GM12878 (cell line): ENCODE data around the gene TNRC18. TPM values are rescaled to one million over a fixed set of nuclear protein-coding genes. Genes with fewer than 3 reads are reported as not detected.
"Not testable (repeated sequence)": the region's sequence is repeated elsewhere in the genome, so short reads cannot be mapped to it uniquely, and the experiment has no call there.

Source experiments
- ATAC-seq: fragments of 200-7000 bp; cut with Tn5 transposase; 3 replicates; pipeline ENCODE4 v1.9.1; 2020; ENCODE audit warnings: mild to moderate bottlenecking, moderate library complexity
- BruUV-seq: library from RNA; stranded (reverse); fragments of 400-500 nt; replicated peaks from 2 replicates; lab custom pipeline; 2021; lab: Mats Ljungman, UMichigan
- CTCF ChIA-PET: fragments of 300-600 bp; sonication (Branson Sonifier 250); formaldehyde crosslinking; extraction: SDS; loops from one replicate; lab custom pipeline; 2021; ENCODE audit warnings: inconsistent platforms; lab: Yijun Ruan, JAX
- POLR2A ChIA-PET: fragments of 350-600 bp; formaldehyde crosslinking; extraction: SDS; loops from one replicate; lab custom pipeline; 2021; ENCODE audit warnings: inconsistent platforms; lab: Charles Lee
- RAD21 ChIA-PET: fragments of 300-600 bp; sonication (Branson Sonifier 250); formaldehyde crosslinking; loops from one replicate; lab custom pipeline; 2023; ENCODE audit warnings: antibody characterized with exemption; ENCODE audit not compliant: unreplicated experiment; lab: Charles Lee
- SMC1A ChIA-PET: fragments of 300-600 bp; sonication (Branson Sonifier 250); formaldehyde crosslinking; loops from one replicate; lab custom pipeline; 2023; ENCODE audit not compliant: unreplicated experiment, uncharacterized antibody; lab: Charles Lee
- DNase-seq: peaks from one replicate; pipeline ENCODE4 v3.0.0-alpha.2; 2011; ENCODE audit warnings: low read depth, low spot score
- FAIRE-seq: peaks from 3 replicates; lab custom pipeline; 2011; peaks lifted over from hg19 to GRCh38; lab: Jason Lieb, UNC
- H2AFZ ChIP-seq: 2 replicates; pipeline ENCODE4 v1.6.0; 2011; ENCODE audit warnings: low read depth, low read length, control low read depth; ENCODE audit not compliant: control insufficient read depth
- H3K27ac ChIP-seq: 2 replicates; pipeline ENCODE4 v1.5.1; 2011; ENCODE audit warnings: control low read depth; ENCODE audit not compliant: control insufficient read depth, insufficient read depth
- H3K27me3 ChIP-seq, 2 experiments: replicated peaks in 1 of 2; 2 replicates each; pipeline versions ENCODE4 v1.6.0 to v1.6.1; 2011; ENCODE audit warnings: low read length in 1 of 2; ENCODE audit not compliant: control insufficient read depth in 2 of 2, insufficient read depth in 2 of 2
- H3K36me3 ChIP-seq, 2 experiments: 2 replicates each; pipeline ENCODE4 v1.5.1; 2011; ENCODE audit warnings: low read length in 1 of 2; ENCODE audit not compliant: control insufficient read depth in 2 of 2, insufficient read depth in 2 of 2
- H3K4me1 ChIP-seq: 2 replicates; pipeline ENCODE4 v1.6.1; 2011; ENCODE audit warnings: mild to moderate bottlenecking, low read length, moderate library complexity, mixed read lengths; ENCODE audit not compliant: control insufficient read depth, insufficient read depth
- H3K4me2 ChIP-seq: 2 replicates; pipeline ENCODE4 v1.6.0; 2011; ENCODE audit warnings: control low read depth; ENCODE audit not compliant: control insufficient read depth, insufficient read depth
- H3K4me3 ChIP-seq: fragments of 200-600 bp; sonication (generic); 2 replicates; pipeline ENCODE4 v1.5.1; 2016
- H3K79me2 ChIP-seq: 2 replicates; pipeline ENCODE4 v1.6.0; 2011; ENCODE audit warnings: low read length; ENCODE audit not compliant: control insufficient read depth, insufficient read depth
- H3K9ac ChIP-seq: 2 replicates; pipeline ENCODE4 v1.8.0; 2011; ENCODE audit warnings: low read length, control low read depth, mixed read lengths; ENCODE audit not compliant: control insufficient read depth, insufficient read depth
- H3K9me3 ChIP-seq: replicated peaks from 3 replicates; pipeline ENCODE4 v1.5.1; 2011; ENCODE audit warnings: mild to moderate bottlenecking, low read length; ENCODE audit not compliant: control insufficient read depth, insufficient read depth
- H4K20me1 ChIP-seq: 2 replicates; pipeline ENCODE4 v1.6.0; 2011; ENCODE audit not compliant: control insufficient read depth, insufficient read depth
- CBFB ChIP-seq: IDR thresholded peaks from 2 replicates; pipeline ENCODE4 v1.6.1; 2016; ENCODE audit warnings: antibody characterized with exemption, low read depth
- CREM ChIP-seq: IDR thresholded peaks from 2 replicates; pipeline ENCODE4 v1.6.1; 2014; ENCODE audit warnings: antibody characterized with exemption, low read depth
- CTCF ChIP-seq, 3 experiments: IDR thresholded peaks in 2 of 3; conservative IDR thresholded peaks in 1 of 3; 2 replicates each; pipeline ENCODE4 v1.5.1; 2011; ENCODE audit warnings: low read depth in 3 of 3, low read length in 3 of 3, mild to moderate bottlenecking in 3 of 3, control low read depth in 2 of 3, moderate library complexity in 2 of 3, inconsistent platforms in 1 of 3, mixed read lengths in 1 of 3; ENCODE audit not compliant: control insufficient read depth in 2 of 3, insufficient read depth in 1 of 3; ENCODE audit errors: extremely low read depth in 1 of 3
- IKZF1 ChIP-seq: fragments of 450-650 bp; conservative IDR thresholded peaks from 2 replicates; pipeline ENCODE4 v1.6.1; 2017; ENCODE audit warnings: antibody characterized with exemption, mild to moderate bottlenecking
- IRF4 ChIP-seq: IDR thresholded peaks from 2 replicates; pipeline ENCODE4 v1.6.1; 2011; ENCODE audit warnings: low read depth, low read length
- JUNB ChIP-seq: IDR thresholded peaks from 2 replicates; pipeline ENCODE4 v1.6.1; 2016; ENCODE audit warnings: antibody characterized with exemption, mild to moderate bottlenecking
- MEF2B ChIP-seq: fragments of 450-650 bp; IDR thresholded peaks from 2 replicates; pipeline ENCODE4 v1.6.1; 2018; ENCODE audit warnings: mild to moderate bottlenecking, moderate library complexity; ENCODE audit not compliant: partially characterized antibody, poor library complexity, severe bottlenecking
- NBN ChIP-seq: fragments of 450-650 bp; IDR thresholded peaks from 2 replicates; pipeline ENCODE4 v1.6.1; 2016
- POU2F2 ChIP-seq: IDR thresholded peaks from 3 replicates; pipeline ENCODE4 v1.6.1; 2011; ENCODE audit warnings: low read depth, mild to moderate bottlenecking, low read length, borderline replicate concordance
- RAD21 ChIP-seq: IDR thresholded peaks from 2 replicates; pipeline ENCODE4 v1.6.1; 2011; ENCODE audit warnings: mild to moderate bottlenecking, low read depth, low read length, moderate library complexity; ENCODE audit not compliant: insufficient read depth
- RUNX3 ChIP-seq: IDR thresholded peaks from 2 replicates; pipeline ENCODE4 v1.6.1; 2012; ENCODE audit warnings: low read length, inconsistent platforms
- SKIL ChIP-seq: fragments of 450-650 bp; IDR thresholded peaks from 2 replicates; pipeline ENCODE4 v1.6.1; 2017; ENCODE audit warnings: mild to moderate bottlenecking, low read depth, inconsistent platforms; ENCODE audit not compliant: poor library complexity, severe bottlenecking
- SMC3 ChIP-seq: IDR thresholded peaks from 2 replicates; pipeline ENCODE4 v1.6.1; 2011; ENCODE audit warnings: low read length, improper control_type of control experiment, borderline replicate concordance
- YY1 ChIP-seq: IDR thresholded peaks from 2 replicates; pipeline ENCODE4 v1.6.1; 2011; ENCODE audit warnings: low read depth, mild to moderate bottlenecking, low read length
- ZNF384 ChIP-seq: IDR thresholded peaks from 2 replicates; pipeline ENCODE4 v1.6.1; 2012; ENCODE audit warnings: low read depth, mild to moderate bottlenecking, low read length, improper control_type of control experiment, borderline replicate concordance
- WGBS: methylation state at CpG from one replicate; pipeline ENCODE4 v1.1.6; 2016; ENCODE audit warnings: low lambda C conversion rate; ENCODE audit not compliant: insufficient replicate concordance, insufficient coverage; ENCODE audit errors: missing lambda C conversion rate; 5-methylcytosine and 5-hydroxymethylcytosine counted together
- in situ Hi-C: fragments of 300-500 bp; cut with MboI; formaldehyde crosslinking; loops from 9 replicates; pipeline ENCODE4 v1.14.3; 2018; ENCODE audit warnings: mixed read lengths
- intact Hi-C: fragments of 100-400 bp; cut with micrococcal nuclease; formaldehyde crosslinking; loops from one replicate; pipeline ENCODE4 v1.14.2; 2022; ENCODE audit not compliant: unreplicated experiment
- polyA plus RNA-seq, 11 experiments: library from polyadenylated mRNA; depleted of rRNA in 4 of 11; unstranded in 6 of 11; stranded (reverse) in 5 of 11; fragments of >200 nt; fragmentation: Nextera tagmentation in 4 of 11; fragmentation: Illumina TruSeq in 1 of 11; extraction: Ambion mirVana in 4 of 11; extraction: Trizol in 1 of 11; gene quantifications; 1 replicate in 1 of 11; 2 replicates in 10 of 11; pipeline versions ENCODE4 v1.2.1 to v1.2.3, GENCODE V29; 2011 to 2016; ENCODE audit warnings: inconsistent platforms in 2 of 11, missing spikeins in 2 of 11, low read depth in 1 of 11
- total RNA-seq, 4 experiments: library from RNA; depleted of rRNA in 3 of 4; stranded (reverse); fragments of >200 nt in 3 of 4; fragmentation: Illumina TruSeq in 1 of 4; extraction: Trizol in 1 of 4; gene quantifications; 2 replicates each; pipeline versions ENCODE4 v1.2.1 to v1.2.3, GENCODE V29; 2013 to 2021
- TF ChIP-seq, protein P1 (sequence below): fragments of 450-650 bp; IDR thresholded peaks from 2 replicates; pipeline ENCODE4 v1.6.1; 2016; ENCODE audit warnings: mild to moderate bottlenecking

The TNRC18 gene
- total and polyA plus RNA-seq, 10 of the 15 experiments (the other 5 are each of a cell fraction or from before 2014, with no cell fraction given) = 0.02 to 31.7 (median 5.4) TPM

- ATAC-seq = peak; percentile 93
- FAIRE-seq = peak; percentile 96
- peaks cover 3 to 23% of the 10 kb centered on the region in 2 experiments for H3K36me3 ChIP-seq
- TF ChIP-seq NBN (peak; percentile 68), IRF4 (peak; percentile 24; the same call in 1 of the 2 replicates), RUNX3 (peak; percentile 74), ZNF384 (peak; percentile 83), CBFB (peak; percentile 46; the same call in 1 of the 2 replicates), IKZF1 (0 out of 2 replicates have a peak, but pooled peaks have one; percentile 13), JUNB (peak; percentile 60), CREM (0 out of 2 replicates have a peak, but pooled peaks have one; percentile 12), SKIL (peak; percentile 22), MEF2B (peak; percentile 94), CTCF (IDR thresholded peaks at IDR 0.05 in 2 of 3, conservative IDR thresholded peaks at IDR 0.05 in 1 of 3; ENCODE audit: control insufficient read depth in 2 of 3, extremely low read depth in 1 of 3, insufficient read depth in 1 of 3, low read depth in 3 of 3, low read length in 3 of 3) (peak; percentile 73 to 85 (median 83)), YY1 (peak; percentile 49; the same call in 1 of the 2 replicates), SMC3 (peak; percentile 73), RAD21 (peak; percentile 84), POU2F2 (peak; percentile 41; the same call in 1 of the 3 replicates)
- TF ChIP-seq, protein P1, sequence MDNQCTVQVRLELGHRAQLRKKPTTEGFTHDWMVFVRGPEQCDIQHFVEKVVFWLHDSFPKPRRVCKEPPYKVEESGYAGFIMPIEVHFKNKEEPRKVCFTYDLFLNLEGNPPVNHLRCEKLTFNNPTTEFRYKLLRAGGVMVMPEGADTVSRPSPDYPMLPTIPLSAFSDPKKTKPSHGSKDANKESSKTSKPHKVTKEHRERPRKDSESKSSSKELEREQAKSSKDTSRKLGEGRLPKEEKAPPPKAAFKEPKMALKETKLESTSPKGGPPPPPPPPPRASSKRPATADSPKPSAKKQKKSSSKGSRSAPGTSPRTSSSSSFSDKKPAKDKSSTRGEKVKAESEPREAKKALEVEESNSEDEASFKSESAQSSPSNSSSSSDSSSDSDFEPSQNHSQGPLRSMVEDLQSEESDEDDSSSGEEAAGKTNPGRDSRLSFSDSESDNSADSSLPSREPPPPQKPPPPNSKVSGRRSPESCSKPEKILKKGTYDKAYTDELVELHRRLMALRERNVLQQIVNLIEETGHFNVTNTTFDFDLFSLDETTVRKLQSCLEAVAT = peak; percentile 68; the same call in 1 of the 2 replicates
- H3K9me3 ChIP-seq, H3K27me3 ChIP-seq, in situ Hi-C loops, H3K27ac ChIP-seq, H2AFZ ChIP-seq, H3K4me3 ChIP-seq, H3K79me2 ChIP-seq, BruUV-seq, H3K9ac ChIP-seq, H4K20me1 ChIP-seq: not testable (repeated sequence)
- H3K4me2 ChIP-seq = 0 out of 2 replicates have a peak overlapping the region, but pooled peaks have one; percentile 22
- ChIA-PET CTCF (interaction anchor here (0.6 to 5.1 kb wide), 29 partner anchors 11 to 312 kb away, joined by 3 to 60 read pairs (median 4); no protein-coding TSS in a partner anchor), SMC1A (interaction anchor here (0.8 to 5.2 kb wide), 12 partner anchors 9 to 345 kb away, joined by 3 to 32 read pairs (median 4); no protein-coding TSS in a partner anchor), RAD21 (interaction anchor here (0.6 to 4.3 kb wide), 13 partner anchors 8 to 770 kb away, joined by 3 to 45 read pairs (median 5); no protein-coding TSS in a partner anchor), POLR2A (interaction anchor here (0.7 to 1.1 kb wide), 2 partner anchors 33 to 65 kb away, joined by 3 to 4 read pairs; no protein-coding TSS in a partner anchor)
- WGBS = 73% methylated on average over 12 of the region's 12 CpGs
- H3K4me1 ChIP-seq = peaks cover 16% of the 10 kb centered on the region
- intact Hi-C loops = loop anchor here (1.0 to 10.0 kb wide), 3 partner anchors 84 to 339 kb away; no protein-coding TSS in a partner anchor
- peak; percentile 48 for DNase-seq
Observed at GRCh38 chr7:5365976-5366625, 57.5 kb downstream of the TNRC18 start.
